Measurements from ENCODE around the gene CCDC122.

DNA sequence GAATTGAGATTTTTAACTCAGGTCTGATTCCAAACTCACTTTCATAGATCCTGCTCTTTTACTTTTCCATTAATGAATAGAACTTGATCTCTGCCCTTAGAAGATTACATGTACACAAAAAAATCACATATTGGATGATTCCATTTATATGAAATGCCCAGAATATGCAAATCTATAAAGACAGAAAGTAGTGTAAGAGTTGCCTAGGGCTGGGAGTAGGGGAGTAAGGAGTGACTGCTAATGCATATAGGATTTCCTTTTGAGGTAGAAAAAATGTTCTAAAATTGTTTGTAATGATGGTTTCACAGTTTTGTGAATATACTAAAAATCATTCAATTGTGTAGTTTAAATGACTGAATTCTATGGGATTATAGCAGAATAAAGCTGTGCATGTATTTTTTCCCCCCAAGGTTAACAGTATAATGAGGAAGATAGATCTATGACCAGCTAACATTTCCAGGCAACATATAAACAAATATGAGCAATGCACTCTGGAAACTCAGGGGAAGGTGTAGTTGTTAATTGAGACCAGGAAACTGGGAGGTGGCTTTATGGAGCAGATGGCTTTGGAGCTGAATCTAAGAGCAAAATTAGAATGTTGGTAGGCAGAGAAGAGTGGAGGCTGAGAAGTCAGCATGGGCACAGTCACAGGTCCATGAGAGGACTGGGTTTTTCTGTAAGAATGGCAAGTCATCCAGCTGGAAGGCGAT lies 41.6 kb upstream of the CCDC122 start:
- TF ChIP-seq POLR2A (IDR thresholded peaks at IDR 0.05): no peak
- TF ChIP-seq, protein P1, sequence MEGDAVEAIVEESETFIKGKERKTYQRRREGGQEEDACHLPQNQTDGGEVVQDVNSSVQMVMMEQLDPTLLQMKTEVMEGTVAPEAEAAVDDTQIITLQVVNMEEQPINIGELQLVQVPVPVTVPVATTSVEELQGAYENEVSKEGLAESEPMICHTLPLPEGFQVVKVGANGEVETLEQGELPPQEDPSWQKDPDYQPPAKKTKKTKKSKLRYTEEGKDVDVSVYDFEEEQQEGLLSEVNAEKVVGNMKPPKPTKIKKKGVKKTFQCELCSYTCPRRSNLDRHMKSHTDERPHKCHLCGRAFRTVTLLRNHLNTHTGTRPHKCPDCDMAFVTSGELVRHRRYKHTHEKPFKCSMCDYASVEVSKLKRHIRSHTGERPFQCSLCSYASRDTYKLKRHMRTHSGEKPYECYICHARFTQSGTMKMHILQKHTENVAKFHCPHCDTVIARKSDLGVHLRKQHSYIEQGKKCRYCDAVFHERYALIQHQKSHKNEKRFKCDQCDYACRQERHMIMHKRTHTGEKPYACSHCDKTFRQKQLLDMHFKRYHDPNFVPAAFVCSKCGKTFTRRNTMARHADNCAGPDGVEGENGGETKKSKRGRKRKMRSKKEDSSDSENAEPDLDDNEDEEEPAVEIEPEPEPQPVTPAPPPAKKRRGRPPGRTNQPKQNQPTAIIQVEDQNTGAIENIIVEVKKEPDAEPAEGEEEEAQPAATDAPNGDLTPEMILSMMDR (IDR thresholded peaks at IDR 0.05): no peak
